ENCODE measurements around the gene REX1BD. TPM values are rescaled to one million over a fixed set of nuclear protein-coding genes. Genes with fewer than 3 reads are reported as not detected.

Gene REX1BD
- total RNA-seq, 4 donors from 2014 or later: 57.4 to 137 (median 101) TPM

GRCh38 chr19:18542941-18543813 lies 45.4 kb upstream of the REX1BD start, which contains the start of gene FKBP8:
FKBP8 (minus strand) TSS chr19:18543573; CDS start chr19:18541970, 1,603 bp downstream.
- no peaks in the 10 kb centered on the region for H3K27me3 ChIP-seq
- intact Hi-C loops (cut with DNase I): no loop called here
- H3K36me3 ChIP-seq: peaks cover 7 to 25% of the 10 kb centered on the region in 2 donors
- peak within 1 kb of the TSS; percentile 80 to 90 (median 86) for H3K27ac ChIP-seq
- peak; percentile 94 to 95 for DNase-seq
- H3K4me3 ChIP-seq (replicated peaks in 1 of 3): peak within 1 kb of the TSS in 2 of 3 donors; percentile 58 to 61
- peaks cover 6 to 11% of the 10 kb centered on the region in 2 donors for H3K4me1 ChIP-seq
- H3K9me3 ChIP-seq: no peaks in the 10 kb centered on the region
- TF ChIP-seq POLR2A (IDR thresholded peaks at IDR 0.05) (no peak), CTCF (IDR thresholded peaks at IDR 0.05) (no peak)
- 0% methylated on average over 4 of the region's 86 CpGs; no CpG with 5 or more reads in 1 of the 2 donors for WGBS, 2 donors

- H3K27ac ChIP-seq: peak overlapping the region in 2 of 3 donors; percentile 86 to 90
- 16 to 22% methylated on average over 8 to 9 of the region's 12 CpGs for WGBS, 2 donors
- peak overlapping the region in 1 of 3 donors; percentile 61 for H3K4me3 ChIP-seq (replicated peaks in 1 of 3)
- peaks cover 6 to 11% of the 10 kb centered on the region in 2 donors for H3K4me1 ChIP-seq
- TF ChIP-seq CTCF (IDR thresholded peaks at IDR 0.05) (no peak), POLR2A (IDR thresholded peaks at IDR 0.05) (peak in 1 of 2 donors; percentile 2)
- no peaks in the 10 kb centered on the region for H3K9me3 ChIP-seq
- DNase-seq: peak; percentile 18 to 22
- H3K27me3 ChIP-seq: no peaks in the 10 kb centered on the region
- intact Hi-C loops (cut with DNase I): no loop called here
- H3K36me3 ChIP-seq: peaks cover 5 to 22% of the 10 kb centered on the region in 2 donors
Observed at GRCh38 chr19:18543814-18544475, 44.7 kb upstream of the REX1BD start.

- Histone ChIP-seq H3K4me1 (no peaks in the 10 kb centered on the region), H3K9me3 (no peaks in the 10 kb centered on the region), H3K36me3 (no peaks in the 10 kb centered on the region), H3K27me3 (no peaks in the 10 kb centered on the region), H3K4me3 (replicated peaks in 1 of 3) (no peak overlapping the region), H3K27ac (no peak overlapping the region)
- 58% methylated on average over 6 of the region's 6 CpGs for WGBS, 2 donors
- no peak for DNase-seq
- intact Hi-C loops (cut with DNase I): no loop called here
- TF ChIP-seq CTCF (IDR thresholded peaks at IDR 0.05): no peak
- TF ChIP-seq POLR2A (IDR thresholded peaks at IDR 0.05): no peak
Observed at GRCh38 chr19:18551631-18552030, 37.0 kb upstream of the REX1BD start.

- 1 to 3% methylated on average over 24 to 32 of the region's 58 CpGs for WGBS, 2 donors
- peak within 1 kb of the TSS; percentile 62 to 100 (median 98) for H3K4me3 ChIP-seq (replicated peaks in 1 of 3)
- peak within 1 kb of the TSS; percentile 90 to 95 (median 91) for H3K27ac ChIP-seq
- peak; percentile 99 for DNase-seq
- peaks cover 4 to 9% of the 10 kb centered on the region in 2 donors for H3K4me1 ChIP-seq
- H3K36me3 ChIP-seq: no peaks in the 10 kb centered on the region
- H3K27me3 ChIP-seq: no peaks in the 10 kb centered on the region
- TF ChIP-seq CTCF (IDR thresholded peaks at IDR 0.05) (no peak), POLR2A (IDR thresholded peaks at IDR 0.05) (peak in 1 of 2 donors; percentile 74)
- no peaks in the 10 kb centered on the region for H3K9me3 ChIP-seq
- intact Hi-C loops (cut with DNase I): no loop called here
Observed at GRCh38 chr19:18557411-18558201, 31.0 kb upstream of the REX1BD start, which contains the start of gene KXD1. KXD1 (plus strand) TSS chr19:18557870; CDS start chr19:18562057, 4,187 bp downstream.
